Measurements from ENCODE around the gene RALGAPA2.

The RALGAPA2 gene

DNA sequence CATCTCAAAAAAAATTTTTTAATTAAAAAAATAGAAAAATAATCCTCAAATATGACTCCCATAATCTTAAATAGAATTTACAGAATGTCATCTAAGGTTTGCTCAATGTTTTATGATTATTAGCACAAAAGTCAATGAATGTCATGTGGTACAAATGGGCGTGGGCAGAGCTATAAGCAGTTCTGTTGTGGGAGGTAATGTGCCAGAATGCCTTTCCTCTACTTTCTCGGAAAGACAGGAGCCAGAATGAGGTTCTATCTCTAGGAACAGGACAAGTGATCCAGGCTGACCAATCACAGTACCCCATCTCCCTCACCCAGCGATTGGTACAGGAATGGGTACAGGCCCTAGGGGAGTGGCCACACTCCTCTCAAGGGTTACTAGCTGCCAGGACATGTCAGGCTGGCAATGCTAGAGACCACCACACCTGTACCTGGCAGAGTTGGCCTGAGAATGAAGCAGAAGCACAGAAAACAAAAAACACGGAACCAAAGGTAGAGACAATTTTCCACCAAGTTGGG, 15.1 kb downstream of the RALGAPA2 start:
- no peak overlapping the region for H3K4me3 ChIP-seq (ENCODE audit: insufficient read depth, low read length, poor library complexity, severe bottlenecking)
- H3K9me3 ChIP-seq (ENCODE audit: insufficient read depth, low read length): no peaks in the 10 kb centered on the region
- H3K9ac ChIP-seq (ENCODE audit: low read length): no peak overlapping the region
- no peak overlapping the region for H3K27ac ChIP-seq (ENCODE audit: low read depth, low read length)
- H3F3A ChIP-seq (ENCODE audit: insufficient read depth): no peaks in the 10 kb centered on the region
- no peak overlapping the region for H2AFZ ChIP-seq (ENCODE audit: low read depth, low read length, severe bottlenecking)
- no peak overlapping the region for H3K4me2 ChIP-seq (ENCODE audit: low read depth, low read length, poor library complexity, severe bottlenecking)
- H3K79me2 ChIP-seq (ENCODE audit: insufficient read depth, low read length): no peaks in the 10 kb centered on the region
- no peaks in the 10 kb centered on the region for H3K27me3 ChIP-seq (ENCODE audit: low read length)
- H3K9me2 ChIP-seq (replicated peaks; ENCODE audit: insufficient read depth, low read length): no peaks in the 10 kb centered on the region
- H4K20me1 ChIP-seq (ENCODE audit: low read depth, low read length): no peaks in the 10 kb centered on the region; the same call in 1 of the 2 replicates
- H3K36me3 ChIP-seq (ENCODE audit: low read length): no peaks in the 10 kb centered on the region
- TF ChIP-seq EZH2phosphoT487 (conservative IDR thresholded peaks at IDR 0.05; ENCODE audit: low read length): no peak
- TF ChIP-seq, protein P1, sequence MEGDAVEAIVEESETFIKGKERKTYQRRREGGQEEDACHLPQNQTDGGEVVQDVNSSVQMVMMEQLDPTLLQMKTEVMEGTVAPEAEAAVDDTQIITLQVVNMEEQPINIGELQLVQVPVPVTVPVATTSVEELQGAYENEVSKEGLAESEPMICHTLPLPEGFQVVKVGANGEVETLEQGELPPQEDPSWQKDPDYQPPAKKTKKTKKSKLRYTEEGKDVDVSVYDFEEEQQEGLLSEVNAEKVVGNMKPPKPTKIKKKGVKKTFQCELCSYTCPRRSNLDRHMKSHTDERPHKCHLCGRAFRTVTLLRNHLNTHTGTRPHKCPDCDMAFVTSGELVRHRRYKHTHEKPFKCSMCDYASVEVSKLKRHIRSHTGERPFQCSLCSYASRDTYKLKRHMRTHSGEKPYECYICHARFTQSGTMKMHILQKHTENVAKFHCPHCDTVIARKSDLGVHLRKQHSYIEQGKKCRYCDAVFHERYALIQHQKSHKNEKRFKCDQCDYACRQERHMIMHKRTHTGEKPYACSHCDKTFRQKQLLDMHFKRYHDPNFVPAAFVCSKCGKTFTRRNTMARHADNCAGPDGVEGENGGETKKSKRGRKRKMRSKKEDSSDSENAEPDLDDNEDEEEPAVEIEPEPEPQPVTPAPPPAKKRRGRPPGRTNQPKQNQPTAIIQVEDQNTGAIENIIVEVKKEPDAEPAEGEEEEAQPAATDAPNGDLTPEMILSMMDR (IDR thresholded peaks at IDR 0.05; ENCODE audit: insufficient read depth, low read length, poor library complexity, severe bottlenecking): no peak

DNA sequence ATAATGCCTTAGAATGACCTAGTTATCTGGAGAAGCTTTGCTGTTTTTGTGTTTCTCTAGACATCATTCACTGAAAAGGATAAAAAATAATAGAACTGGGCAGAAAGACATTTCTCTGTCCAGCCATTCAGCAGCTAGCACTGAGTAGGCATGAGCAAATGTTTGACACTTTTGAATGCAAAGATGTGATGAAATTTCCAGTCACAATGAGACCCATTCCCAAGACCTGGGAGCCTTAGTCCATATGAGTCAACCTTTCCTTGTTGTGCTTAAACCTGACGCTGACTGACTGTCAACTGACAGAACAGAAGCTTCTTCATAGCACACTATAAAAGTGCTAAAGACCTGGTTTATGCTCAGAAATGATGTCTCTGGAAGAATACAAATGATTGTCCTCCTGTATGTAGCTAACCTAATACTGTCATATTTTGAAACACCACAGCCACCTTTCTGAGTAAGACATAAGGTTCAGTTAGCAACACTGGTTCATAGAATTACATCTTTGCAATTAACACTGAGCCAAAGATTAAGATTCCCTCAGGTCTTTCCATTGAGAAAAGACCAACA, 17.1 kb downstream of the RALGAPA2 start:
- Histone ChIP-seq H3F3A (ENCODE audit: insufficient read depth) (no peaks in the 10 kb centered on the region), H3K27me3 (ENCODE audit: low read length) (no peaks in the 10 kb centered on the region), H3K4me2 (ENCODE audit: low read depth, low read length, poor library complexity, severe bottlenecking) (no peak overlapping the region), H3K9me2 (replicated peaks; ENCODE audit: insufficient read depth, low read length) (no peaks in the 10 kb centered on the region), H3K4me3 (ENCODE audit: insufficient read depth, low read length, poor library complexity, severe bottlenecking) (no peak overlapping the region), H3K9ac (ENCODE audit: low read length) (no peak overlapping the region), H3K36me3 (ENCODE audit: low read length) (no peaks in the 10 kb centered on the region), H2AFZ (ENCODE audit: low read depth, low read length, severe bottlenecking) (no peak overlapping the region), H3K9me3 (ENCODE audit: insufficient read depth, low read length) (no peaks in the 10 kb centered on the region), H3K27ac (ENCODE audit: low read depth, low read length) (no peak overlapping the region), H4K20me1 (ENCODE audit: low read depth, low read length) (no peaks in the 10 kb centered on the region; the same call in 1 of the 2 replicates), H3K79me2 (ENCODE audit: insufficient read depth, low read length) (no peaks in the 10 kb centered on the region)
- TF ChIP-seq EZH2phosphoT487 (conservative IDR thresholded peaks at IDR 0.05; ENCODE audit: low read length): no peak
- TF ChIP-seq, protein P1 (IDR thresholded peaks at IDR 0.05; ENCODE audit: insufficient read depth, low read length, poor library complexity, severe bottlenecking): no peak

DNA sequence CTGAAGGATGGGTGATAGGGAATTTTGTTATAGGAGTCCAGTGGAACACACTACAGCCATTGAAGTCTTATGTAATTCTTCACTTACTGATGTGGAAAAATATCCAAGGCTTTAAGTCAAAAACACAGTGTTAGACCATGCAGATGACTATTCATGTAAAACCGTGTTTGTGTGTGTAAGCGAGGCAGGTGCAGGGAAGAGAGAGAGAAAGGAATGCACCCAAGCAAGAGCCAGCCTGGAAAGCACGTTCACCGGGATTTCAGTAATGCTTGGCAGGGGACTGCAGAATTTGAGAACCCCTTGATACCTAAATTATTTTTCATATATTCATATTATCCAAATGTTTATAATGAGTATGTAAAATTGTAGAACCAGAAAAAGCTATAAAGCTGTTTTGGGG, 17.9 kb downstream of the RALGAPA2 start:
- Histone ChIP-seq H4K20me1 (ENCODE audit: low read depth, low read length) (no peaks in the 10 kb centered on the region; the same call in 1 of the 2 replicates), H3K27me3 (ENCODE audit: low read length) (no peaks in the 10 kb centered on the region), H2AFZ (ENCODE audit: low read depth, low read length, severe bottlenecking) (no peak overlapping the region), H3K9me3 (ENCODE audit: insufficient read depth, low read length) (no peaks in the 10 kb centered on the region), H3K9me2 (replicated peaks; ENCODE audit: insufficient read depth, low read length) (no peaks in the 10 kb centered on the region), H3K79me2 (ENCODE audit: insufficient read depth, low read length) (no peaks in the 10 kb centered on the region), H3K36me3 (ENCODE audit: low read length) (no peaks in the 10 kb centered on the region), H3K27ac (ENCODE audit: low read depth, low read length) (no peak overlapping the region), H3K4me2 (ENCODE audit: low read depth, low read length, poor library complexity, severe bottlenecking) (no peak overlapping the region), H3K4me3 (ENCODE audit: insufficient read depth, low read length, poor library complexity, severe bottlenecking) (no peak overlapping the region), H3F3A (ENCODE audit: insufficient read depth) (no peaks in the 10 kb centered on the region), H3K9ac (ENCODE audit: low read length) (no peak overlapping the region)
- TF ChIP-seq, protein P1 (IDR thresholded peaks at IDR 0.05; ENCODE audit: insufficient read depth, low read length, poor library complexity, severe bottlenecking): no peak
- TF ChIP-seq EZH2phosphoT487 (conservative IDR thresholded peaks at IDR 0.05; ENCODE audit: low read length): no peak
